SK-N-SH (cell line): ENCODE measurements around the gene C3orf70.

Source experiments
- CHD2 ChIP-seq: fragments of 150-350 bp; IDR thresholded peaks from 2 replicates; pipeline ENCODE4 v1.6.1; 2018; ENCODE audit warnings: low read length; ENCODE audit not compliant: partially characterized antibody
- EZH2phosphoT487 ChIP-seq: fragments of 200-600 bp; sonication (generic); IDR thresholded peaks from 2 replicates; pipeline ENCODE4 v1.6.1; 2017; ENCODE audit warnings: low read depth, mixed run types, mild to moderate bottlenecking, antibody characterized with exemption, moderate library complexity, borderline replicate concordance
- JUND ChIP-seq: IDR thresholded peaks from 2 replicates; pipeline ENCODE4 v1.4.0; 2012
- MXI1 ChIP-seq: IDR thresholded peaks from 2 replicates; pipeline ENCODE4 v1.6.1; 2012; ENCODE audit warnings: mild to moderate bottlenecking, low read depth, low read length, improper control_type of control experiment
- POLR2AphosphoS5 ChIP-seq: IDR thresholded peaks from 2 replicates; pipeline ENCODE4 v1.6.1; 2012; ENCODE audit warnings: low read depth, low read length
- RFX5 ChIP-seq: IDR thresholded peaks from 2 replicates; pipeline ENCODE4 v1.6.1; 2012; ENCODE audit warnings: mild to moderate bottlenecking, improper control_type of control experiment, low read length
- SMC3 ChIP-seq: IDR thresholded peaks from 2 replicates; pipeline ENCODE4 v1.6.1; 2012; ENCODE audit warnings: low read depth, low read length, improper control_type of control experiment
- TCF12 ChIP-seq: IDR thresholded peaks from 2 replicates; pipeline ENCODE4 v1.4.0; 2012
- USF2 ChIP-seq: fragments of 150-350 bp; IDR thresholded peaks from 2 replicates; pipeline ENCODE4 v1.6.1; 2017; ENCODE audit warnings: antibody characterized with exemption, low read length, low read depth, borderline replicate concordance
- TF ChIP-seq, protein P1 (sequence below): fragments of 200-600 bp; sonication (generic); IDR thresholded peaks from 2 replicates; pipeline ENCODE4 v1.6.1; 2017; ENCODE audit warnings: antibody characterized with exemption, mild to moderate bottlenecking, moderate library complexity
- TF ChIP-seq, protein P2 (sequence below): IDR thresholded peaks from 2 replicates; pipeline ENCODE4 v1.4.0; 2012; ENCODE audit warnings: low read depth, borderline replicate concordance

- no peak for TF ChIP-seq JUND
- no peak for TF ChIP-seq TCF12
- TF ChIP-seq, protein P1, sequence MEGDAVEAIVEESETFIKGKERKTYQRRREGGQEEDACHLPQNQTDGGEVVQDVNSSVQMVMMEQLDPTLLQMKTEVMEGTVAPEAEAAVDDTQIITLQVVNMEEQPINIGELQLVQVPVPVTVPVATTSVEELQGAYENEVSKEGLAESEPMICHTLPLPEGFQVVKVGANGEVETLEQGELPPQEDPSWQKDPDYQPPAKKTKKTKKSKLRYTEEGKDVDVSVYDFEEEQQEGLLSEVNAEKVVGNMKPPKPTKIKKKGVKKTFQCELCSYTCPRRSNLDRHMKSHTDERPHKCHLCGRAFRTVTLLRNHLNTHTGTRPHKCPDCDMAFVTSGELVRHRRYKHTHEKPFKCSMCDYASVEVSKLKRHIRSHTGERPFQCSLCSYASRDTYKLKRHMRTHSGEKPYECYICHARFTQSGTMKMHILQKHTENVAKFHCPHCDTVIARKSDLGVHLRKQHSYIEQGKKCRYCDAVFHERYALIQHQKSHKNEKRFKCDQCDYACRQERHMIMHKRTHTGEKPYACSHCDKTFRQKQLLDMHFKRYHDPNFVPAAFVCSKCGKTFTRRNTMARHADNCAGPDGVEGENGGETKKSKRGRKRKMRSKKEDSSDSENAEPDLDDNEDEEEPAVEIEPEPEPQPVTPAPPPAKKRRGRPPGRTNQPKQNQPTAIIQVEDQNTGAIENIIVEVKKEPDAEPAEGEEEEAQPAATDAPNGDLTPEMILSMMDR = no peak
- no peak for TF ChIP-seq EZH2phosphoT487
- TF ChIP-seq SMC3 = no peak
- TF ChIP-seq, protein P2, sequence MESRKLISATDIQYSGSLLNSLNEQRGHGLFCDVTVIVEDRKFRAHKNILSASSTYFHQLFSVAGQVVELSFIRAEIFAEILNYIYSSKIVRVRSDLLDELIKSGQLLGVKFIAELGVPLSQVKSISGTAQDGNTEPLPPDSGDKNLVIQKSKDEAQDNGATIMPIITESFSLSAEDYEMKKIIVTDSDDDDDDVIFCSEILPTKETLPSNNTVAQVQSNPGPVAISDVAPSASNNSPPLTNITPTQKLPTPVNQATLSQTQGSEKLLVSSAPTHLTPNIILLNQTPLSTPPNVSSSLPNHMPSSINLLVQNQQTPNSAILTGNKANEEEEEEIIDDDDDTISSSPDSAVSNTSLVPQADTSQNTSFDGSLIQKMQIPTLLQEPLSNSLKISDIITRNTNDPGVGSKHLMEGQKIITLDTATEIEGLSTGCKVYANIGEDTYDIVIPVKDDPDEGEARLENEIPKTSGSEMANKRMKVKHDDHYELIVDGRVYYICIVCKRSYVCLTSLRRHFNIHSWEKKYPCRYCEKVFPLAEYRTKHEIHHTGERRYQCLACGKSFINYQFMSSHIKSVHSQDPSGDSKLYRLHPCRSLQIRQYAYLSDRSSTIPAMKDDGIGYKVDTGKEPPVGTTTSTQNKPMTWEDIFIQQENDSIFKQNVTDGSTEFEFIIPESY = no peak
- TF ChIP-seq RFX5 = no peak
- no peak for TF ChIP-seq CHD2
- TF ChIP-seq MXI1 = no peak
- TF ChIP-seq USF2 = no peak
- no peak for TF ChIP-seq POLR2AphosphoS5
Measured at GRCh38 chr3:185162634-185163033, 9.8 kb upstream of the C3orf70 start.
